ENCODE measurements around the gene HAUS1.

The HAUS1 gene, protein sequence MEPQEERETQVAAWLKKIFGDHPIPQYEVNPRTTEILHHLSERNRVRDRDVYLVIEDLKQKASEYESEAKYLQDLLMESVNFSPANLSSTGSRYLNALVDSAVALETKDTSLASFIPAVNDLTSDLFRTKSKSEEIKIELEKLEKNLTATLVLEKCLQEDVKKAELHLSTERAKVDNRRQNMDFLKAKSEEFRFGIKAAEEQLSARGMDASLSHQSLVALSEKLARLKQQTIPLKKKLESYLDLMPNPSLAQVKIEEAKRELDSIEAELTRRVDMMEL

DNA sequence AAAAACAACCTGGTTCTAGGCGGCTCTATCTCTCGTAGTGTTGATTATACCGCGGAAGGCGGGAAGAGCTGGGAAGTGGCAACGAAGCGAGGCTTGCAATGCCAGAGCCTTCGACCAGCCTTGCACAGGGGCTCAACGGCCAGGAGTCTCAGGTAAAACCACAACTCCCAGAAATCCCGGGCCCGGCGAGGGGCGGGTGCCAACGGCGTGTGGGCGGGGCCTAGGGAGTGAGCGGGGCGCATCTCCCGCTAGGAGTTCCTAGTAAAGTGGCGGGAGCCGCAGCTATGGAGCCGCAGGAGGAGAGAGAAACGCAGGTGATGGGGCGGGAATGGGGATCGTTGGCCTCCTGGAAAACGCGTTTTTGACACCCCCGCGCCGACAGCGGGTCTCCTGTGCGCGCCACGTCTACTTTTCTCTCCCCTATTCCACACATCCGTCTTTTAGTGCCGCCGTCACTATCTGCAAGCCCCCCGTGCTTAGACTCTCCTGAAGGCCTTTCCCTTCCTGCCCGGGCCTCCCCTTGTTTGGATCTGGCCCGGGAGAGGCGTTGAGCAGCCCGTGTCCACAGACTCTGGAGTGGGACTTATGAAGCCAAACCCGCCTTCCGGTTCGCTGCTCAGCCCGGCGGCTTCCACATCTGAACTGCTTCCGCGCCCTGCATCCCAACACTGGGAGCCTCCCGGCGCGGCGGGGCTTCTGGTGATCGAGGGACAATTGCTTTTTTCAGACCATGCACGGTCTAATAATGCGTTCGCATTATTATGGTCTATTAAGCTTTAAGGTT is at the start of gene HAUS1:
TSS of gene HAUS1 (plus strand) at position 258 of the 784 bp plus-strand sequence. CDS start at position 285, 27 bp downstream.
- peak; percentile 81 for DNase-seq (ENCODE audit: low spot score)

GRCh38 chr18:46054956-46055837 is 49.0 kb upstream of the HAUS1 start:
- DNase-seq (ENCODE audit: low spot score), result peak; percentile 53

DNA sequence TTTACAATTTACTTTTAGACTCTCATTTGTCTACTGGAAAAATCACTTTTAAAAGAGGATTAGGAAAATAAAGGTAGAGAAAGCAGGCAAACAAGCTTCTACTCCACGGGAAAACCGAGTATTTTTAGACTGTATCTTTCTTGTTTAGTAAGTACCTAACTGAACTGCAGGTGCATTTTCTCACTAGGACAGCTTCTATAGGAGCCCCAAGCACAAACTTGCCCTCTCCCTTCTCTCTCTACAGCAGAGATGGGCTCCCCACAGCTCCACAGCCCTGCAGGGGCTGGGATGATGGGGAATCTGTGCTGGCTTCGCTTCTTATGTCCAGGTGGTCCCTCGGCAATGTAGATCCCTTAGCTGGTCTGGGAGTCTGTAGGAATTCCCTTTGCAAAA is 48.4 kb upstream of the HAUS1 start:
- DNase-seq (ENCODE audit: low spot score), result no peak

GRCh38 chr18:46060359-46060841 is 43.8 kb upstream of the HAUS1 start:
- DNase-seq (ENCODE audit: low spot score), result no peak

- no peak for DNase-seq (ENCODE audit: low spot score)
These were observed 42.8 kb upstream of the HAUS1 start for GRCh38 chr18:46061387-46061786.

GRCh38 chr18:46061796-46062195 is 42.4 kb upstream of the HAUS1 start:
- DNase-seq (ENCODE audit: low spot score), result no peak

DNA sequence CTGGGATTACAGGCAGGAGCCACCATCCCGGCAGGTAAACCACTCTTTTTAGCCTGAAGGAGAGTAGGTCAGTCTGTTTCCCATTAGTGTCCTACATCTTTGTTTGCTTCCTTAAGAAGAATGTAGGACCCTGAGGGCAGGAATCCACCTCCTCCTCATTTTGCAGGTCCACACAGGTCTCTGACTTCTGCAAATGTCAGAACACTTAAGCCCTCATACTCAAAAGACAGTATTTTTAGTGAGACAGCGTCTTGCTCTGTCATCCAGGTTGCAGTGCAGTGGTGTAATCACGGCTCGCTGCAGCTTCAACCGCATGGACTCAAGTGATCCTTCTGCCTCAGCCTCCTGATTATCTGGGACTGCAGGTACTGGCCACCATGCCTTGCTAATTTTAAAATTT is 41.4 kb upstream of the HAUS1 start:
- no peak for DNase-seq (ENCODE audit: low spot score)

DNA sequence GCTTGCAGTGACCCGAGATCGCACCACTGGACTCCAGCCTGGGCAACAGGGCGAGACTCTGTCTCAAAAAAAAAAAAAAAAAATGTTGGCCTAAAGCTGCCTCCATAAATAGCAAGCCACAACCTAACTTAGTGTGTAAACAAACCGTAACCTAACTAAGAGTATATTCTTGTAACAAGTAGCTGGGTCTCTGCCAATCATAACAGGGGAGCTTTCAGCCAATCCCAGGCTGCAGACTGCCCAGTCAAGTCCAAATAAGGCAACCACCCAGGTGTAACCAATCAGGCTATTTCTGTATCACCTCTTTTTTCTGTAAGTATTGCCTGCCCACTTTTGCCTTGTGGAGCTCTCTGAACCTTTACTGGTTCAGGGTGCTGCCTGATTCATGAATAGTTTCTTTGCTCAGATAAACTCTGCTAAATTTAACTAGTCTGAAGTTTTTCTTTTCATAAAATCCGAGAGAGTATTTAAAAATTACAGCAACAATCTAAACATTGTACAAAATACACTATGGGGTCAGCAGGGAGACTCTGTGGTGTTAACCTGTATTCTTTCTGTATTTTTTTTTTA is 36.7 kb upstream of the HAUS1 start:
- DNase-seq (ENCODE audit: low spot score), result no peak

DNA sequence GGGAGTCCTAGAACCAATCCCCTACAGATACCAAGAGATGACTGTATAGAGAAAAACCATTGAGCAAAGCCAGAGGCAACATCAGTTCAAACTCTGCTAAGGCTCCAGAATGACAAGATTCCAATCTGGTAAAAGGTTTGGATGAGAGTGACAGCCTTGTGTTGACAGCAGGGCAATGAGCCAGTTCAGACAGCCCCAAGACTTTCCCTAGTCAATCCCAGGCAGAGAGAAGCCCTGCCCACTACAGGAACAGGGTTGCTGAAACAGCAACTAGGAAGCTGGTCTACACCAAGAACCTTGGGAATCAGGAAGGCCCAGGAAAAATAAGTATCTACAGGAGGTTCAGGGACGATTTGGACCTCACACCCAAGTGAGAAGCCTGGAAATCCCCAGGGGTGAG is 35.4 kb upstream of the HAUS1 start:
- DNase-seq (ENCODE audit: low spot score), result no peak

DNA sequence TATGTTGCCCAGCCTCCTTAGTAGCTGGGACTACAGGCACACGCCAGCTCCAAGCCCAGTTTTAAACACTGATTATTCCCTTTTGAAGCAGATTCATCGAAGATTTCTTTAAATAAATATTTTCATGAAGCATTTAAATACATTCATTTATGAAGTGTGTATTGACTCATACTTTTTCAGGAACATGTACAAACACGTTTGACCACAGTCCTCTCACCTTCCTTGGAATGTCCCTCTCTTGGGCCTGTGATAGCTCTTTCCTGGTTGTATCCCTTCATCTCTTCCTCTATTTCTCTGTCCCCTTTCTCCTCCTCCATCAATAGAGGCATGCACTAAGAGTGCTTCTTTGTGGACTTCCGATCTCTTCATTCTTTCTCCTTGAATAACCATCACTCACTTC is 34.7 kb upstream of the HAUS1 start:
- DNase-seq (ENCODE audit: low spot score), result no peak

GRCh38 chr18:46070232-46070631 is 34.0 kb upstream of the HAUS1 start:
- no peak for DNase-seq (ENCODE audit: low spot score)

- DNase-seq (ENCODE audit: low spot score), result no peak
These were observed 33.2 kb upstream of the HAUS1 start for GRCh38 chr18:46070815-46071652.

DNA sequence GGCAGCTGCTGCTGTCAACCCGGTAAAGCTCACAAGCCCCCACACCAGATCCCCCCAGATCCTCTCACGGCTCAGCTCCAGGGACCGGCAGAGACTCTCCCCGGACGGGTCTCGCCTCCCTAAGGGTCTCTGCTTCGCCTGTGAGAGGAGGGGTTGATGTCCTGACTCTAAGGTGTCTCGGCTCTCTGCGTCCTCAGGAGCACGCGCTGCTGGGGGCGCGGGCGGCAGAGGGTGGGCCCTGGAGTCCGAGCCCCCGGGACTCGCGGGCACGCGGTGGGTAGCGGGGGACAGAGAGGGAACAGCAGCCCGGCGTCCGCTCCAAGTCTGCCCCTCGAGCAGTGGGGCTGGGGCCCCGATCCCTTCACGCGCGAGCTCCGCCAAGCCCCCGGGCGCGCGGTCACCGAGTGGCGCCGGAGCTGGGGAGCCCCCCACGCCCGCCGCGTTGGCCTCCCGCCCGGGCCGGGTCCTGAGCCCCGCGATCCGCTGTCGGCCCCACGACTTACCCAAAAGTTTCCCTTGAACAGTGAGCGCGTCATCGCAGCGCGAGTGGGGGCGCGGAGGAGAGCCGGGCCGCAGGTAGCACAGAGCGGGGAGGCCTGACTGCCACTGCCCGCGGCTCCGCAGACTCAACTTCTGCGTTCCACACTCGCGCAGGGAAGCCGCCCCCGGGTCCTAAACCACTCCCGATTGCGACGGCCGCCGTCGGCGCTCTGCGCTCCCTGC is 32.4 kb upstream of the HAUS1 start, which contains the start of gene PSTPIP2:
TSS of gene PSTPIP2 (minus strand) at position 608 of the 723 bp plus-strand sequence. CDS start at position 536, 72 bp downstream.
- DNase-seq (ENCODE audit: low spot score), result peak; percentile 69

DNA sequence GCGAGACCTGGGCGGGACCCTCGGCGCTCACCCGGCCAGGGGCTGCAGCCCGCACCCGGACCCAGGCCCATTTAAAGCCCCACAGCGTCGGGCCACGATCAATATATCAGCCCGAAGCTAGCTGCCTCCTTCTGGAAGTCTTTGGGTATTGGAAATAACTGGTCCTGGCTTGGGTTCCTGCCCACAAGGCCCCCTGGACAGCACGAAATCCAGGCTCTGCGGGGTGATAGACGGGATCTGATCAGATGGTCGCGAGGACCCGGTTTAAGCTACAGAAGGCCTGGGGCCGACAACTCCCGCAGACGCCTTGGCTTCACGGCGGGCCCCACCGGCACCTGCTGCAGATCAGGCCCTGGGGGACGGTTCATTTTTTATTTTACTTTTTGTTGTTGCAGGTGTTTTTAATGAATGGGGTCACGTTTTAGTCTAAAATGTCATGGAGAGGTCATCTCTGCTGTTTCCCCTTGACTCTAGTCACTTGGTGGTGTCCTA is 31.8 kb upstream of the HAUS1 start:
- DNase-seq (ENCODE audit: low spot score), result no peak

DNA sequence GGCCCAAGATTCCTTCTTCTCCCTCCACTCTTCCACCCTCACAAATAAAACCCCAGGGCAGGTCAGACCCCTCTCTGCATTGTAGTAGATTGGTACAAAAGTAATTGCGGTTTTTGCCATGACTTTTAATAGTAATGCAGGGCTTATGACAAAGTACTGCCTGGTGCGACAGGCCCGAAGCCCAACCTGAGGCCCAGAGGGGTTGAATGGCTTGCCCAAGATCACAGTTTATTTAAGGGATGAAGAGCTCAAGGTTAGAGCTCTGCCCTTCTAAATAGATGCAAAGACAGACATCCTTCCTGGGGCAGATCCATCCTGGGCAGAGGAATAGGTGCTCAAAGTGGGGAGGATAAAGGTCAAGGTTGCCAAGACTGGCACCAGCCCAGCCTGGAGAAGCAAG is 31.2 kb upstream of the HAUS1 start:
- DNase-seq (ENCODE audit: low spot score), result no peak

DNA sequence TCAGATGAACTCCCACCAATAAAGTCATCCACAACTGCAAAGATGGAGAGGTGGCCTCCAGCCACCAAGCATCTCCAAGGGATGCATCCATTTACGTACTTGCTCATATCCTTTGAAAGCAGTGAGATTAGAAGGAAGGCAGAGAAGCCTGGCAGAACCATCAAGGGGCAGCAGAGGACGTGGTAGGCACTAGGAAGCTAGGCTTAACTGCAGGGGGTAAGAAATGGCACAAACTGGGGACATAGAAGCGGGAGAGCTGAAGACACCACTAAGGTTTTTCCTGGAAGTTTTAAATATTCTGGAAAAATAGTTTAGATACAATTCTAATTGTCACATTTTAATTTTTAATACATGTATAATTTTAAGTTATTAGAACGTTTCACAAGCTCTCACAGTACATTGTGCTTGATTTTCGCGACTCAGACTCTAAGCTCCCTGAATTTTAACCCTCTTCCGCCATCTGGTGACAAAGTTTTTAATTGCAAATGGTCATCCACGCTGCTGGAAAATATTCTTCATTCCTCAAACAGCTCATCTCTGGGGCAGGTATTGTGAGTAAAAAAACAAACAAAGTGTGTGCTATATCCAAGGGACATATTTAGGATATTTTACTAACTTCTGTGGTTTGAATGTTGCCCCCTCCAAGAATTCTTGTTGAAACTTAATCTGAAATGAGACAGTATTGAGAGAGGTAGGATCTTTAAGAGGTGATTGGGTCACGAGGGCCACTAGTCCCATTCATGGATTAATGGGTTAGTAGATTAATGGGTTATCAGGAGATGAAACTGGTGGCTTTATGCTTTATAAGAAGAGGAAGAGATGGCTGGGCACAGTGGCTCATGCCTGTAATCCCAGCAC is 30.5 kb upstream of the HAUS1 start:
- peak; percentile 83 for DNase-seq (ENCODE audit: low spot score)

DNA sequence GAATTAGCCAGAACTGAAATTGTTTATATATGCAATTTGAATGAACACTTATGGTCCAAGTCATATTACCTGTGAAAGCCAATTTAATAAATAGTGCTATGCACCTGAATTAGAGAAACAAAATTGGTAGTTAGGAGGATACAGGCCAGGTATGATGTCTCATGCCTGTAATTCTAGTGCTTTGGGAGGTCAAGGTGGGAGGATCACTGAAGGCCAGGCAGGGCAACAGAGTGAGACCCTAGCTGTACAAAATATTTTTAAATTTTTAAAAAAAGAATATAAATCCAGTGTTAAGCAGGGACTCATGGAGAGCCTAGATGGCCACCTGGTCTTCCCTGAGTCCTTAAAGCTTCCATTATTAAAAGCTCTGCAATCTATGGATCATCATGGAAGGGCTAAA is 24.8 kb upstream of the HAUS1 start:
- DNase-seq (ENCODE audit: low spot score), result no peak

- no peak for DNase-seq (ENCODE audit: low spot score)
These were observed 24.0 kb upstream of the HAUS1 start for GRCh38 chr18:46080156-46080555.

GRCh38 chr18:46084431-46084830 is 19.8 kb upstream of the HAUS1 start:
- no peak for DNase-seq (ENCODE audit: low spot score)

Data from CD4-positive, alpha-beta T cell treated with Interleukin-2 at 100 ng/mL for 4 hours (primary cell).